B cell (primary cell): ENCODE data around the gene TGOLN2. TPM values are rescaled to one million over a fixed set of nuclear protein-coding genes. Genes with fewer than 3 reads are reported as not detected.

ENCODE experiments used
- ATAC-seq: fragments of 200-7000 bp; cut with Tn5 transposase; one replicate; pipeline ENCODE4 v1.10.0; 2021; ENCODE audit warnings: low read depth, mild to moderate bottlenecking, moderate number of reproducible peaks, moderate library complexity
- CTCF ChIA-PET: fragments of 350-600 bp; sonication (Branson Sonifier 250); formaldehyde crosslinking; loops from one replicate; lab custom pipeline; 2021; ENCODE audit warnings: antibody characterized with exemption, inconsistent platforms; lab: Charles Lee
- POLR2A ChIA-PET: fragments of 350-600 bp; sonication (Branson Sonifier 250); formaldehyde crosslinking; loops from one replicate; lab custom pipeline; 2021; ENCODE audit warnings: antibody characterized with exemption; lab: Charles Lee
- DNase-seq: peaks from one replicate; pipeline ENCODE4 v3.0.0; 2013
- H2AFZ ChIP-seq: 2 replicates; pipeline ENCODE4 v1.6.1; 2012; ENCODE audit warnings: mild to moderate bottlenecking, low read depth, low read length; ENCODE audit not compliant: insufficient read depth, poor library complexity, severe bottlenecking
- H3K27ac ChIP-seq, 2 donors: 1 replicate in 1 of 2; 2 replicates in 1 of 2; pipeline ENCODE4 v1.5.1; 2012 to 2013; ENCODE audit warnings: low read length in 2 of 2, mild to moderate bottlenecking in 2 of 2, moderate library complexity in 1 of 2
- H3K27me3 ChIP-seq, 4 experiments: fragments of 200-600 bp in 1 of 4; sonication (generic) in 1 of 4; replicated peaks in 1 of 4; 1 replicate in 2 of 4; 2 replicates in 2 of 4; pipeline versions ENCODE4 v1.6.1 to v1.7.0; 2013 to 2016; ENCODE audit warnings: low read length in 3 of 4, mild to moderate bottlenecking in 2 of 4, mixed read lengths in 1 of 4, moderate library complexity in 1 of 4; ENCODE audit not compliant: insufficient read depth in 4 of 4, control insufficient read depth in 3 of 4; ENCODE audit errors: control extremely low read depth in 1 of 4
- H3K36me3 ChIP-seq, 2 experiments: replicated peaks in 1 of 2; 1 replicate in 1 of 2; 2 replicates in 1 of 2; pipeline versions ENCODE4 v1.6.1 to v1.7.1; 2013; ENCODE audit warnings: low read length in 1 of 2; ENCODE audit not compliant: insufficient read depth in 2 of 2, control insufficient read depth in 1 of 2; ENCODE audit errors: control extremely low read depth in 1 of 2, extremely low read depth in 1 of 2
- H3K4me1 ChIP-seq, 2 donors: fragments of 200-600 bp in 1 of 2; sonication (generic) in 1 of 2; 1 replicate in 1 of 2; 2 replicates in 1 of 2; pipeline versions ENCODE4 v1.5.1 to v1.6.1; 2013 to 2017; ENCODE audit warnings: low read length in 2 of 2; ENCODE audit not compliant: control insufficient read depth in 2 of 2, insufficient read depth in 2 of 2
- H3K4me2 ChIP-seq: replicated peaks from 2 replicates; pipeline ENCODE3; 2012; ENCODE audit warnings: mild to moderate bottlenecking, low read depth, low read length; ENCODE audit not compliant: poor library complexity, severe bottlenecking
- H3K4me3 ChIP-seq, 5 experiments: fragments of 200-600 bp in 1 of 5; sonication (generic) in 1 of 5; 1 replicate in 3 of 5; 2 replicates in 2 of 5; pipeline versions ENCODE4 v1.5.1 to v1.7.0; 2011 to 2016; ENCODE audit warnings: low read length in 4 of 5, mild to moderate bottlenecking in 4 of 5, low read depth in 2 of 5, control low read depth in 1 of 5, moderate library complexity in 1 of 5; ENCODE audit not compliant: insufficient read depth in 1 of 5; ENCODE audit errors: control extremely low read depth in 1 of 5, extremely low read depth in 1 of 5
- H3K79me2 ChIP-seq: fragments of 200-600 bp; sonication (generic); one replicate; pipeline ENCODE4 v1.6.0; 2016; ENCODE audit warnings: low read length; ENCODE audit not compliant: control insufficient read depth, insufficient read depth
- H3K9ac ChIP-seq: fragments of 200-600 bp; sonication (generic); 2 replicates; pipeline ENCODE4 v1.6.1; 2017; ENCODE audit warnings: mild to moderate bottlenecking, low read length, moderate library complexity
- H3K9me3 ChIP-seq, 3 donors: one replicate each; pipeline versions ENCODE4 v1.6.1 to v1.7.1; 2013; ENCODE audit warnings: low read length in 2 of 3; ENCODE audit not compliant: control insufficient read depth in 2 of 3, insufficient read depth in 1 of 3; ENCODE audit errors: control extremely low read depth in 1 of 3
- H4K20me1 ChIP-seq: 2 replicates; pipeline ENCODE4 v1.6.0; 2012; ENCODE audit warnings: mild to moderate bottlenecking, low read length; ENCODE audit not compliant: insufficient read depth, control insufficient read depth, poor library complexity, severe bottlenecking
- H3K27ac Mint-ChIP-seq: one replicate; pipeline ENCODE4 v1.8.0; 2021; ENCODE audit warnings: mixed read lengths
- H3K27me3 Mint-ChIP-seq: one replicate; pipeline ENCODE4 v1.8.0; 2021; ENCODE audit warnings: mixed read lengths
- H3K4me1 Mint-ChIP-seq: one replicate; pipeline ENCODE4 v1.8.0; 2021; ENCODE audit warnings: mixed read lengths
- H3K4me3 Mint-ChIP-seq: one replicate; pipeline ENCODE4 v1.8.0; 2021; ENCODE audit warnings: mixed read lengths
- H3K9me3 Mint-ChIP-seq: one replicate; pipeline ENCODE4 v1.8.0; 2022; ENCODE audit warnings: mixed read lengths; ENCODE audit not compliant: insufficient read depth
- CTCF ChIP-seq: fragments of 200-600 bp; IDR thresholded peaks from one replicate; pipeline ENCODE4 v1.8.0; 2022; ENCODE audit warnings: antibody characterized with exemption, mild to moderate bottlenecking
- EZH2 ChIP-seq: IDR thresholded peaks from 2 replicates; pipeline ENCODE4 v1.6.1; 2012; ENCODE audit warnings: borderline replicate concordance, low read depth, mild to moderate bottlenecking, moderate library complexity, low read length; ENCODE audit not compliant: insufficient read depth, poor library complexity, severe bottlenecking
- WGBS: methylation state at CpG from one replicate; pipeline ENCODE4 v1.1.5; 2013; ENCODE audit warnings: missing lambda C conversion rate; ENCODE audit not compliant: insufficient coverage; 5-methylcytosine and 5-hydroxymethylcytosine counted together
- intact Hi-C: fragments of 100-400 bp; cut with micrococcal nuclease; formaldehyde crosslinking; loops from one replicate; pipeline ENCODE4 v1.10.0; 2022
- polyA plus RNA-seq: library from polyadenylated mRNA; depleted of rRNA; stranded (reverse); fragments of >200 nt; gene quantifications from 2 replicates; pipeline ENCODE4 v1.2.3, GENCODE V29; 2012
- total RNA-seq, 2 donors: library from RNA; stranded (reverse); fragments of 120-200 nt in 1 of 2; gene quantifications; 1 replicate in 1 of 2; 2 replicates in 1 of 2; pipeline versions ENCODE4 v1.2.3 to v1.2.4, GENCODE V29; 2013 to 2022

The TGOLN2 gene
- total and polyA plus RNA-seq, 2 donors (not counting 1 experiment from before 2014, with no cell fraction given) = 106 to 172 TPM

- Mint-ChIP-seq H3K27ac (no peak overlapping the region), H3K9me3 (no peaks in the 10 kb centered on the region), H3K4me1 (no peaks in the 10 kb centered on the region), H3K27me3 (peaks cover 8% of the 10 kb centered on the region), H3K4me3 (no peak overlapping the region)
- ChIA-PET POLR2A (no interaction called here), CTCF (interaction anchor here (0.9 to 5.3 kb wide), 3 partner anchors 17 to 216 kb away, joined by 3 to 27 read pairs (median 3); no protein-coding TSS in a partner anchor)
- Histone ChIP-seq H3K9me3 (no peaks in the 10 kb centered on the region), H3K4me3 (no peak overlapping the region), H3K27me3 (no peaks in the 10 kb centered on the region), H2AFZ (no peak overlapping the region), H3K27ac (no peak overlapping the region), H3K36me3 (no peaks in the 10 kb centered on the region), H3K79me2 (no peaks in the 10 kb centered on the region), H3K4me1 (no peaks in the 10 kb centered on the region), H3K9ac (no peak overlapping the region), H3K4me2 (no peak overlapping the region), H4K20me1 (no peaks in the 10 kb centered on the region)
- WGBS = 82% methylated on average over 2 of the region's 7 CpGs
- no peak for DNase-seq
- intact Hi-C loops = loop anchor here (10.0 kb wide), 1 partner anchor 148 kb away; the partner anchor contains the start of gene TCF7L1
- no peak for ATAC-seq
- TF ChIP-seq CTCF = no peak
- TF ChIP-seq EZH2 = no peak
Measured at GRCh38 chr2:85282914-85283313, 44.9 kb downstream of the TGOLN2 start.

GRCh38 chr2:85281553-85281952, 46.2 kb downstream of the TGOLN2 start:
- POLR2A ChIA-PET = no interaction called here
- H3K9me3 ChIP-seq = no peaks in the 10 kb centered on the region
- H3K4me3 ChIP-seq = no peak overlapping the region
- H3K27ac ChIP-seq = no peak overlapping the region
- DNase-seq (no peak), ATAC-seq (no peak)
- CTCF ChIA-PET = interaction anchor here (1.5 kb wide), 1 partner anchor 19 kb away, joined by 3 read pairs; no protein-coding TSS in a partner anchor
- intact Hi-C loops = loop anchor here (10.0 kb wide), 1 partner anchor 147 kb away; the partner anchor contains the start of gene TCF7L1
- H3K79me2 ChIP-seq = no peaks in the 10 kb centered on the region
- no peaks in the 10 kb centered on the region for H3K9me3 Mint-ChIP-seq
- H3K4me3 Mint-ChIP-seq = no peak overlapping the region
- no peaks in the 10 kb centered on the region for H3K4me1 ChIP-seq
- peaks cover 7% of the 10 kb centered on the region for H3K27me3 Mint-ChIP-seq
- no peak overlapping the region for H3K27ac Mint-ChIP-seq
- H3K4me2 ChIP-seq = no peak overlapping the region
- no peaks in the 10 kb centered on the region for H3K27me3 ChIP-seq
- H3K9ac ChIP-seq = no peak overlapping the region
- H2AFZ ChIP-seq = no peak overlapping the region
- WGBS = 79% methylated on average over 3 of the region's 6 CpGs
- no peak for TF ChIP-seq CTCF
- no peak for TF ChIP-seq EZH2
- no peaks in the 10 kb centered on the region for H3K4me1 Mint-ChIP-seq
- no peaks in the 10 kb centered on the region for H3K36me3 ChIP-seq
- no peaks in the 10 kb centered on the region for H4K20me1 ChIP-seq
